COLO668 (cell line): ENCODE measurements around the gene PDE4D.

Source experiments
- DNase-seq: peaks from one replicate; lab custom pipeline; 2025; ENCODE audit not compliant: unreplicated experiment; lab: John Stamatoyannopoulos, UW

PDE4D gene

GRCh38 chr5:59098743-59099142, 794.8 kb downstream of the PDE4D start:
- DNase-seq = no peak

GRCh38 chr5:59097712-59098111, 795.8 kb downstream of the PDE4D start:
- DNase-seq = no peak

GRCh38 chr5:59097116-59097515, 796.4 kb downstream of the PDE4D start:
- no peak for DNase-seq

GRCh38 chr5:59095480-59095879, 798.0 kb downstream of the PDE4D start:
- DNase-seq = no peak

- no peak for DNase-seq
Measured at GRCh38 chr5:59094864-59095263, 798.7 kb downstream of the PDE4D start.

GRCh38 chr5:59093329-59093728, 800.2 kb downstream of the PDE4D start:
- DNase-seq = no peak

- no peak for DNase-seq
Measured at GRCh38 chr5:59092758-59093157, 800.8 kb downstream of the PDE4D start.

GRCh38 chr5:59091965-59092364, 801.6 kb downstream of the PDE4D start:
- no peak for DNase-seq

GRCh38 chr5:59090323-59090722, 803.2 kb downstream of the PDE4D start:
- DNase-seq = no peak

GRCh38 chr5:59089767-59090166, 803.8 kb downstream of the PDE4D start:
- DNase-seq = no peak

GRCh38 chr5:59088546-59088945, 805.0 kb downstream of the PDE4D start:
- no peak for DNase-seq

GRCh38 chr5:59086024-59086423, 807.5 kb downstream of the PDE4D start:
- no peak for DNase-seq

GRCh38 chr5:59081693-59082092, 811.8 kb downstream of the PDE4D start:
- no peak for DNase-seq

GRCh38 chr5:59079622-59080620, 813.6 kb downstream of the PDE4D start:
- no peak for DNase-seq

- DNase-seq = no peak
Measured at GRCh38 chr5:59071755-59072549, 821.6 kb downstream of the PDE4D start.

GRCh38 chr5:59069438-59070079, 824.0 kb downstream of the PDE4D start:
- no peak for DNase-seq

- DNase-seq = no peak
Measured at GRCh38 chr5:59067956-59068656, 825.4 kb downstream of the PDE4D start.

GRCh38 chr5:59066367-59067163, 827.0 kb downstream of the PDE4D start:
- no peak for DNase-seq

- no peak for DNase-seq
Measured at GRCh38 chr5:59065554-59065953, 828.0 kb downstream of the PDE4D start.

GRCh38 chr5:59064293-59064692, 829.2 kb downstream of the PDE4D start:
- no peak for DNase-seq
